Muscle layer of duodenum (tissue), 2 donors: ENCODE results near the gene ETV5.

ENCODE experiments used
- H3K27ac ChIP-seq: one replicate; pipeline ENCODE4 v1.7.0; 2013; ENCODE audit warnings: mild to moderate bottlenecking, low read length
- H3K27me3 ChIP-seq: one replicate; pipeline ENCODE4 v1.7.0; 2013; ENCODE audit warnings: low read depth, mild to moderate bottlenecking, control low read depth, low read length
- H3K36me3 ChIP-seq, 2 donors: one replicate each; pipeline ENCODE4 v1.7.0; 2013; ENCODE audit warnings: low read length in 2 of 2, control low read depth in 1 of 2, mild to moderate bottlenecking in 1 of 2; ENCODE audit not compliant: insufficient read depth in 2 of 2, control insufficient read depth in 1 of 2
- H3K4me1 ChIP-seq, 2 donors: one replicate each; pipeline ENCODE4 v1.7.0; 2013; ENCODE audit warnings: low read length in 2 of 2, mild to moderate bottlenecking in 2 of 2, control low read depth in 1 of 2, moderate library complexity in 1 of 2; ENCODE audit not compliant: insufficient read depth in 2 of 2, control insufficient read depth in 1 of 2
- H3K4me3 ChIP-seq, 2 donors: one replicate each; pipeline ENCODE4 v1.7.0; 2013; ENCODE audit warnings: low read length in 2 of 2, low read depth in 1 of 2, mild to moderate bottlenecking in 1 of 2
- H3K9me3 ChIP-seq, 2 donors: one replicate each; pipeline ENCODE4 v1.7.0; 2013; ENCODE audit warnings: low read length in 2 of 2, control low read depth in 1 of 2, mild to moderate bottlenecking in 1 of 2; ENCODE audit not compliant: control insufficient read depth in 1 of 2
- donor health status: healthy.

Gene ETV5

DNA sequence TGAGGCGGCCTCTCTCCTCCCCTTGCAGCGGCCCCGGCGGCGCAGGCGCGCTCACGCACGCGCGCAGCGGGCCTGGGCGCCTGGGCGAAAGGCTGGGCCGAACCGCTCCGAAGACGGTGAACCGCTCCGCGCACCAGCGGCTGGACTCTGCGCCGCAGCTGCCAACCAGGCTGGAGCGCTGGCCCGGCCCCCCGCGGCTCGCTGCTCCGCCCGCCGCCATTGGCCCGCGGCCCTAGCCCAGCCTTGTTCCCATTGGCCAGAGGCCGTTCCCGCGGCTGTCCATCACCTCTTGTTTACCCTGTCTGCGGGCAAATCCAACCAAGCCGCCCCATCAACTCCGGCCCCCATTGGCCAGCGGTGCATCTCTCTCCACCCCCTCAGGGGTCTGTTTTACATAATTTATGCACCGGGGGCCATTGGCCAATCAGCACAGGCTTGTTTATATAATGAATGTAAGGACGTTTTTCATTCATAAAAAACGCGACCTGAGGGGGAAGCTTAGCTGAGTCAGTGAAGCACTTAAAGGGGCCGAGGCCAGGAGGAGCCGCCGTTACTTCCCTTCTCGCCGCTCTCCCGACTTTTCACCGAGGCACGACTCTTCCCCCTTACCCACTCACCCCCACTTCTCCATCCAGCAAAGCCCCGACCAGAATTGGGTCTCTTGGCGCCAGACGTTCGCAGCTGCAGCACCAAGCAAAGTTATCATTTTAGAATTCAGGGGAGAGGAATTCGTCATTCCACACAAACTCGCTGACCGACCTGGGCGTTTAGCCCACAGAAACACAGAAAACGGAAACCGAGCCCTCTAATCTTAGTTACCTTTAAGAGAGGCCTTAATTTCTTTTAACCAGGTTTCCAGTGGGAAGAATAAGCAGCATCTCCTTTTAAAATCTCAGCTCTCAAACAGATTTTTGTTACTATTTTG is at the start of gene ETV5:
Gene ETV5, minus strand, starts transcription at position 149 of the 925 bp plus-strand sequence. CDS start 3,221 bp downstream, outside the sequence.
- Histone ChIP-seq H3K9me3 (no peaks in the 10 kb centered on the region), H3K4me3 (peak within 1 kb of the TSS; percentile 80 to 88), H3K4me1 (peaks cover 8 to 13% of the 10 kb centered on the region in 2 donors), H3K36me3 (no peaks in the 10 kb centered on the region), H3K27me3 (no peaks in the 10 kb centered on the region), H3K27ac (peak within 1 kb of the TSS; percentile 91)

DNA sequence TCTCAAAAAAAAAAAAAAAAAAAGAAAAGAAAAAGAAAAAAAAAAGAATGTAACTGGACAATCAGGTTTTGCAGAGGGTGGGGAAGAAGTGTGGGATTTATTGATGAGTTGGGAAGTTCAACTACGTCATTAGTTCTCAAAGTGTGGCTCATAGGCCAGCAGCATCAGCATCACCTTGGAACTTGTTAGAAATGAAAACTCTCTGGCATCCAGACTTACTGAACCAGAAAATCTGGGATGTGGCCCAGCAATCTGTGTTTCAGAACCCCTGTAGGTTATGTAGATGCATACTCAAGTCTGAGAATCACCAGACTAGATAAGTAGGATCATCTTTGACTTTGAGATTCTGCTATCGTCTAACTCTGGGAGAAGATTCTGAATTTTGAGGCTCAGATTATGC is 45.8 kb upstream of the ETV5 start:
- peaks cover 0 to 3% of the 10 kb centered on the region in 2 donors for H3K4me1 ChIP-seq
- H3K27me3 ChIP-seq: no peaks in the 10 kb centered on the region
- no peak overlapping the region for H3K27ac ChIP-seq
- no peaks in the 10 kb centered on the region for H3K9me3 ChIP-seq
- H3K36me3 ChIP-seq: peaks cover 0 to 10% of the 10 kb centered on the region in 2 donors
- no peak overlapping the region for H3K4me3 ChIP-seq

DNA sequence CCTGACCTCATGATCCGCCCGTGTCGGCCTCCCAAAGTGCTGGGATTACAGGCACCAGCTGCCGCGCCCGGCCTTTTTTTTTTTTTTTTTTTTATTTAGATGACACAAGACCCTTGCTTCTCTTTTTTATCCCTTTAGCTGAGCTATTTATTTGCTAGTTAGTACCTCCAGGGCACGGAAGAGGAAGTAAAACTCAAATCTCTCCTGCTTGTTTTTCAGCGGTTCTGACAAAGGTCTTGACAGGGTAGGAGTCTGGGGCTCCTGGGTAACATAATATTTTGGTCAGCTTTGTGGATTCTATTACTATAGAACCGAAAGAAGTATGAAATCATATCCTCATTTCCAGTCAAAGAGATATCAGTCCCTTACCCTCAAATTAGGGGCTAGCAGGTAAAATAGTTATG is 44.0 kb upstream of the ETV5 start:
- peaks cover 0 to 3% of the 10 kb centered on the region in 2 donors for H3K4me1 ChIP-seq
- H3K9me3 ChIP-seq: no peaks in the 10 kb centered on the region
- H3K27me3 ChIP-seq: no peaks in the 10 kb centered on the region
- H3K4me3 ChIP-seq: no peak overlapping the region
- peaks cover 0 to 20% of the 10 kb centered on the region in 2 donors for H3K36me3 ChIP-seq
- no peak overlapping the region for H3K27ac ChIP-seq

DNA sequence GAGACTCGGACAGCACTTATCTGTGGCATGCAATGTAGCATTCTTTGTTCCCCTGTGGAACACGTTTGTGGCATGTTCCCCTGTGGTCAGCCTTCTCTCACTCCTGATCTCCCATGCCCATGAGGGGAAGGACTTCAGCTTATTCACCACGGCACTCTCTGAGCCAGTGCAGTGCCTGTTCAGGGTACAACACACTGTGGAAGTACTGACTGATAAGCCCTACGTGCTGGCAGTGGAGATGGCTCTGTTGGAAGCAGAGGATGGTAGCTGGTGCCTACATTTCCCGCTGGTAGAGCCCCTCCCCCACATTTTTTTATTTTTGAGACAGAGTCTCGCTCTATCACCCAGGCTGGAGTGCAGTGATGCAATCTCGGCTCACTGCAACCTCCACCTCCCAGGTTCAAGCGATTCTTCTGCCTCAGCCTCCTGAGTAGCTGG is 43.5 kb upstream of the ETV5 start:
- Histone ChIP-seq H3K4me3 (no peak overlapping the region), H3K4me1 (peaks cover 0 to 3% of the 10 kb centered on the region in 2 donors), H3K27ac (no peak overlapping the region), H3K9me3 (no peaks in the 10 kb centered on the region), H3K36me3 (peaks cover 0 to 20% of the 10 kb centered on the region in 2 donors), H3K27me3 (no peaks in the 10 kb centered on the region)

- H3K4me3 ChIP-seq: no peak overlapping the region
Observed at GRCh38 chr3:186151077-186151971, 42.4 kb upstream of the ETV5 start.

GRCh38 chr3:186150041-186150830 is 41.3 kb upstream of the ETV5 start:
- Histone ChIP-seq H3K36me3 (peaks cover 0 to 20% of the 10 kb centered on the region in 2 donors), H3K27me3 (no peaks in the 10 kb centered on the region), H3K4me3 (no peak overlapping the region), H3K4me1 (peaks cover 0 to 3% of the 10 kb centered on the region in 2 donors), H3K27ac (no peak overlapping the region), H3K9me3 (no peaks in the 10 kb centered on the region)

More at GRCh38 chr3:186151077-186151971, 42.4 kb upstream of the ETV5 start:
- Histone ChIP-seq H3K36me3 (peaks cover 0 to 20% of the 10 kb centered on the region in 2 donors), H3K27me3 (no peaks in the 10 kb centered on the region), H3K9me3 (no peaks in the 10 kb centered on the region), H3K4me1 (peaks cover 0 to 3% of the 10 kb centered on the region in 2 donors), H3K27ac (no peak overlapping the region)

DNA sequence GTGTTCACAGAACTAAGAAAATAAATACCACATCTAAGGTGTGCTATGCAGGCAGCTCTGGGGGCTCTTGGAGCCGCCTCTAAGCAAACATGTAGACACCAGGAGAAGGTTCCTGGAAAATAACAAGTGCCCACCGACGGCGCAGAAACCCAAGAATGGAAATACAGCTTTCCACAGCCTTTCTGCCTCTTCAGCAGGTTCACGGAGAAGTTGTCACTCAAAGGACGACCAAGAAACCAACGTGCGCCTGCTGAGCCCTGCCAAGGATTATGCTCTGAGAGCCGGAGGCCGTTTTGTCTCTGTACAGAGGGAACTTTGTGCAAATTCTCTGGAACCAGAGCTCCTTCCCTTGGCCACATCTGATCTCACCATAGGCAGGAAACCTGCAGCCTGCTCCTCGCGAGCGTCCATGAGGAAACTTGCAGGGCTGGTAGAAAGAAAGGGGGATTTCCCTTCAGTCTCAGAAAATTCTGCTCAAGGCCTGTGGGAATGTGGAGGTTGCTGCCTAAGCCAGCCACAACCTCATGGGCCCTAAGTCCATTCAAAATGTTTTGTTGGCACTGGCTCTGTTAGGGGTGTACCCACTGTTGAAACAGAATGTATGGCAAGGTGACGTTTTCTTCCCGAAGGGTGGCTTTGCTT is 40.6 kb upstream of the ETV5 start:
- Histone ChIP-seq H3K9me3 (no peaks in the 10 kb centered on the region), H3K36me3 (peaks cover 0 to 20% of the 10 kb centered on the region in 2 donors), H3K4me1 (peaks cover 0 to 3% of the 10 kb centered on the region in 2 donors), H3K4me3 (no peak overlapping the region), H3K27me3 (no peaks in the 10 kb centered on the region), H3K27ac (no peak overlapping the region)

GRCh38 chr3:186144257-186144656 is 35.4 kb upstream of the ETV5 start:
- Histone ChIP-seq H3K4me3 (no peak overlapping the region), H3K36me3 (peaks cover 0 to 6% of the 10 kb centered on the region in 2 donors), H3K9me3 (no peaks in the 10 kb centered on the region), H3K27ac (no peak overlapping the region), H3K27me3 (no peaks in the 10 kb centered on the region), H3K4me1 (no peaks in the 10 kb centered on the region)

DNA sequence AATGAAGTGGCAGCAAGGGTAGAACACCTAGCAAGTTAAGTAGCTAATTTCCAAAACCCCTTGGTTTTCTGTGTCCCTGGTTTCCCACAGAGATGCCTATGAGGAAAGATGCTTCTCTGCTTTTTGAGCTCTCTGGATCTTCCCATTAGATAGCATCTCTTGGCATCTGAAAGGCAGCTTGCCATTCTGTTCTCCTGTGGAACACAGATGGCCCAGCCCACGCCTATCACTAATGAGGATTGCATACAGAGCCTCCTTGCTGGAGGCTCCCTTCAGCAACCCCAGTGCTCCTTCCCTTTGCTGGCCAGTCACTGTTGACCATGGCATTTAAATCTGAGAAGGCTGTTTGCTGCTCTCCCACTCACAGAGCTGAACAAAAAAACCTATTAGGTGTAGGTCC is 34.4 kb upstream of the ETV5 start:
- H3K4me1 ChIP-seq: no peaks in the 10 kb centered on the region
- no peaks in the 10 kb centered on the region for H3K36me3 ChIP-seq
- no peak overlapping the region for H3K27ac ChIP-seq
- no peaks in the 10 kb centered on the region for H3K9me3 ChIP-seq
- H3K4me3 ChIP-seq: no peak overlapping the region
- H3K27me3 ChIP-seq: no peaks in the 10 kb centered on the region

- no peak overlapping the region for H3K4me3 ChIP-seq
- no peaks in the 10 kb centered on the region for H3K4me1 ChIP-seq
- no peaks in the 10 kb centered on the region for H3K27me3 ChIP-seq
- H3K9me3 ChIP-seq: no peaks in the 10 kb centered on the region
- no peaks in the 10 kb centered on the region for H3K36me3 ChIP-seq
- no peak overlapping the region for H3K27ac ChIP-seq
Observed at GRCh38 chr3:186142393-186142932, 33.6 kb upstream of the ETV5 start.
